Smooth muscle cell (in vitro differentiated cells): Measurements from ENCODE around the gene CDKL1. TPM values are rescaled to one million over a fixed set of nuclear protein-coding genes. Genes with fewer than 3 reads are reported as not detected.
"Not testable (repeated sequence)": the region's sequence is repeated elsewhere in the genome, so short reads cannot be mapped to it uniquely, and the experiment has no call there.

Experiments
- DNase-seq: peaks from one replicate; lab custom pipeline; 2025; ENCODE audit not compliant: unreplicated experiment; lab: John Stamatoyannopoulos, UW
- H2AFZ ChIP-seq: fragments of 200-600 bp; sonication (generic); 2 replicates; pipeline ENCODE4 v1.6.0; 2016; ENCODE audit warnings: antibody characterized with exemption, low read depth, mild to moderate bottlenecking
- H3F3A ChIP-seq: fragments of 200-600 bp; sonication (generic); 2 replicates; pipeline ENCODE4 v1.6.0; 2017; ENCODE audit warnings: antibody characterized with exemption, low read depth
- H3K27ac ChIP-seq: fragments of 200-600 bp; sonication (generic); 2 replicates; pipeline ENCODE4 v1.5.1; 2016; ENCODE audit warnings: low read depth, mild to moderate bottlenecking
- H3K27me3 ChIP-seq: fragments of 200-600 bp; sonication (generic); 2 replicates; pipeline ENCODE4 v1.6.1; 2016; ENCODE audit warnings: low read depth, mild to moderate bottlenecking
- H3K36me3 ChIP-seq: fragments of 200-600 bp; sonication (generic); 2 replicates; pipeline ENCODE4 v1.5.1; 2016; ENCODE audit warnings: low read depth
- H3K4me1 ChIP-seq: fragments of 200-600 bp; sonication (generic); 2 replicates; pipeline ENCODE4 v1.5.1; 2016; ENCODE audit warnings: low read depth
- H3K4me2 ChIP-seq: fragments of 200-600 bp; sonication (generic); 2 replicates; pipeline ENCODE4 v1.6.0; 2016; ENCODE audit warnings: mild to moderate bottlenecking
- H3K4me3 ChIP-seq: fragments of 200-600 bp; sonication (generic); 2 replicates; pipeline ENCODE4 v1.5.1; 2016; ENCODE audit warnings: mild to moderate bottlenecking
- H3K79me2 ChIP-seq: fragments of 200-600 bp; sonication (generic); 2 replicates; pipeline ENCODE4 v1.6.0; 2016; ENCODE audit warnings: low read depth, mild to moderate bottlenecking
- H3K9ac ChIP-seq: fragments of 200-600 bp; sonication (generic); 2 replicates; pipeline ENCODE4 v1.6.0; 2016; ENCODE audit warnings: low read depth
- H3K9me3 ChIP-seq: fragments of 200-600 bp; sonication (generic); replicated peaks from 2 replicates; pipeline ENCODE4 v1.5.1; 2016; ENCODE audit warnings: low read depth
- H4K20me1 ChIP-seq: fragments of 200-600 bp; sonication (generic); 2 replicates; pipeline ENCODE4 v1.6.0; 2016; ENCODE audit warnings: low read depth
- WGBS: methylation state at CpG from one replicate; pipeline ENCODE4 v1.1.7; 2016; ENCODE audit warnings: low lambda C conversion rate; 5-methylcytosine and 5-hydroxymethylcytosine counted together
- polyA plus RNA-seq: library from polyadenylated mRNA; unstranded; fragments of >200 nt; fragmentation: Nextera tagmentation; extraction: Ambion mirVana; gene quantifications from 2 replicates; pipeline ENCODE4 v1.2.1, GENCODE V29; 2016
- total RNA-seq: library from RNA; depleted of rRNA; stranded (reverse); fragments of >200 nt; gene quantifications from 2 replicates; pipeline ENCODE4 v1.2.3, GENCODE V29; 2014
- TF ChIP-seq, protein P1 (sequence below): fragments of 200-600 bp; sonication (generic); IDR thresholded peaks from 2 replicates; pipeline ENCODE4 v1.5.1; 2017; ENCODE audit warnings: borderline replicate concordance, mild to moderate bottlenecking, antibody characterized with exemption; ENCODE audit not compliant: insufficient read depth, poor library complexity, severe bottlenecking

CDKL1 gene
- total and polyA plus RNA-seq, 2 experiments from 2014 or later: 1.6 to 4.9 TPM

DNA sequence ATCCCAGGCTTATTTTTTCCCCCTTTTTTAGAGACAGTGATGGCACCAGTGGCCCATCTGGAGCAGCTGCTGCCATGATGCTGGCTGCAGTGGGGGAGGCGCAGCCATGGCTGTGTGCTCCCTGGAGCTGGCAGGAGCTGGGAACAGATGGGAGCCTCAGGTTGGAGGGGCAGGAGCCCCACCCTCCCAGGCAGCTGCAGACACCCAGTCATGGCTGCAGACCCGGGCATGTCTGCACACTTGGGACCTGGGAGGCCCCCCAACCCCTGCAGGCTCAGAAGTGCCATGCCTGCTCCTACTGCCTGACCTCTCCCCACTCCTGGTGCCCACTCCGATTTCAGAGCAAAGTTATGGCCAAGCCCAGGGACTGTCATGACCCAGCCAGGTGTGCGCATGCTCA is 25.1 kb downstream of the CDKL1 start:
- no peaks in the 10 kb centered on the region for H3K4me1 ChIP-seq
- WGBS: 98% methylated on average over 4 of the region's 4 CpGs
- TF ChIP-seq, protein P1, sequence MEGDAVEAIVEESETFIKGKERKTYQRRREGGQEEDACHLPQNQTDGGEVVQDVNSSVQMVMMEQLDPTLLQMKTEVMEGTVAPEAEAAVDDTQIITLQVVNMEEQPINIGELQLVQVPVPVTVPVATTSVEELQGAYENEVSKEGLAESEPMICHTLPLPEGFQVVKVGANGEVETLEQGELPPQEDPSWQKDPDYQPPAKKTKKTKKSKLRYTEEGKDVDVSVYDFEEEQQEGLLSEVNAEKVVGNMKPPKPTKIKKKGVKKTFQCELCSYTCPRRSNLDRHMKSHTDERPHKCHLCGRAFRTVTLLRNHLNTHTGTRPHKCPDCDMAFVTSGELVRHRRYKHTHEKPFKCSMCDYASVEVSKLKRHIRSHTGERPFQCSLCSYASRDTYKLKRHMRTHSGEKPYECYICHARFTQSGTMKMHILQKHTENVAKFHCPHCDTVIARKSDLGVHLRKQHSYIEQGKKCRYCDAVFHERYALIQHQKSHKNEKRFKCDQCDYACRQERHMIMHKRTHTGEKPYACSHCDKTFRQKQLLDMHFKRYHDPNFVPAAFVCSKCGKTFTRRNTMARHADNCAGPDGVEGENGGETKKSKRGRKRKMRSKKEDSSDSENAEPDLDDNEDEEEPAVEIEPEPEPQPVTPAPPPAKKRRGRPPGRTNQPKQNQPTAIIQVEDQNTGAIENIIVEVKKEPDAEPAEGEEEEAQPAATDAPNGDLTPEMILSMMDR: no peak

DNA sequence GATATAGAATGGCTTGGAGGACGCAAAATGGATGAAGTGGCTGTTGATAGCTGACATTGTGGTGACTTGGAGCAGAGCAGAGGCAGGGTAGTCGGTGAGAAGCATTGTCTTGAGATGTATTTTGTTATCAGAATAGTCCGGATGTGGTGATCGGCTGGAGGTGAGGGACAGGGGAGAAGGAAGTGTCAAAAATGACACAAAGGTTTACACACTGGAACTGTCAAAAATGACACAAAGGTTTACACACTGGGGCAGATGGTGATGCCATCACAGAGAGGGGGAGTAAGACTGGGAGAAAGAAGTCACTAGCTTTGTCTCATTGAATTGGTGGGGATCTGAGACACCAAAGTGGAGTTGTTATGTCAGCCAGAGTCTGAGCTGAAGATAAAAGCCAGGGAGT is 30.1 kb downstream of the CDKL1 start:
- Histone ChIP-seq H3K9me3 (no peaks in the 10 kb centered on the region), H3K36me3 (no peaks in the 10 kb centered on the region), H3K27me3 (no peaks in the 10 kb centered on the region), H3K4me1 (no peaks in the 10 kb centered on the region), H3K4me3 (no peak overlapping the region), H3K27ac (no peak overlapping the region), H3K79me2 (no peaks in the 10 kb centered on the region), H3K4me2 (no peak overlapping the region), H2AFZ (no peak overlapping the region), H4K20me1 (no peaks in the 10 kb centered on the region), H3K9ac (no peak overlapping the region), H3F3A (no peaks in the 10 kb centered on the region)
- TF ChIP-seq, protein P1: no peak
- DNase-seq: no peak
- WGBS: 91% methylated on average over 4 of the region's 4 CpGs

More for the DNA sequence above, 25.1 kb downstream of the CDKL1 start:
- Histone ChIP-seq H3K36me3 (no peaks in the 10 kb centered on the region), H3K9me3 (no peaks in the 10 kb centered on the region), H3K4me2 (no peak overlapping the region), H2AFZ (no peak overlapping the region), H3K27ac (no peak overlapping the region), H3K79me2 (no peaks in the 10 kb centered on the region), H3F3A (no peaks in the 10 kb centered on the region), H3K27me3 (no peaks in the 10 kb centered on the region), H3K4me3 (no peak overlapping the region), H3K9ac (no peak overlapping the region), H4K20me1 (no peaks in the 10 kb centered on the region)
- no peak for DNase-seq

DNA sequence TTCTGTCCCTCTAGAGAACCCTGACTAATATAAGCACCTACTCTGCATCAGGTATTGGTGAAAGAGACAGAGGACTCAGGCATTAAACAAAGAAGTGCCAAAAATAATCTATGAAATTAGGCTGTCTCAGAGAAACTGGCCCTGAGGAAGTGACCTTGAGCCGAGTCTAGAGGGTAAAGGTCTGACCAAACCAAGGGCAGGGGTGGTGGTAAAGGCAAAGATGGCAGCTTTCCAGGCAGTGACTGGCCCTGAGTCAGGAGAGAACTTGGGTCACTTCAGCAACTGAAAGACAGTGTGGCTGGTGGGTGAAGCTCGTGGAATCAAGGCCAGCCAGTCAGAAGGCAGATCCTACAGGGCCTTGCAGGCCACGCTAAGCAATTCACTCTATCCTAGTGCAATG is 30.6 kb downstream of the CDKL1 start:
- no peak overlapping the region for H3K4me3 ChIP-seq
- H3K4me1 ChIP-seq: no peaks in the 10 kb centered on the region
- H3K36me3 ChIP-seq: no peaks in the 10 kb centered on the region
- H3K9me3 ChIP-seq: no peaks in the 10 kb centered on the region
- H3K4me2 ChIP-seq: no peak overlapping the region
- WGBS: 100% methylated on average over 3 of the region's 3 CpGs
- H3F3A ChIP-seq: no peaks in the 10 kb centered on the region
- DNase-seq: no peak
- no peaks in the 10 kb centered on the region for H3K79me2 ChIP-seq
- H3K9ac ChIP-seq: no peak overlapping the region
- TF ChIP-seq, protein P1: no peak
- H4K20me1 ChIP-seq: no peaks in the 10 kb centered on the region
- no peak overlapping the region for H3K27ac ChIP-seq
- no peak overlapping the region for H2AFZ ChIP-seq
- no peaks in the 10 kb centered on the region for H3K27me3 ChIP-seq

DNA sequence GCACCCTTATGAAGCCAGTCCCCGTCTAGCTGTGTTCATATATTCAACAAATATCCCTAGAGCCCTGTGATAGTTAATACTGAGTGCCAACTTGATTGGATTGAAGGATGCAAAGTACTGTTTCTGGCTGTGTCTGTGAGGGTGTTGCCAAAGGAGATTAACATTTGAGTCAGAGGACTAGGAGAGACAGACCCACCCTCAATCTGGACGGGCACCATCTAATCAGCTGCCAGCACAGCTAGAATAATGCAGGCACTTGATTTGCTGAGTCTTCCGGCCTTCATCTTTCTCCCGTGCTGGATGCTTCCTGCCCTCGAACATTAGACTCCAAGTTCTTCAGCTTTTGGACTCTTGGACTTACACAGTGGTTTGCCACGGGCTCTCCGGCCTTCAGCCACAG is 31.1 kb downstream of the CDKL1 start:
- WGBS: 88% methylated on average over 7 of the region's 7 CpGs
- H3K4me2 ChIP-seq, H3K27ac ChIP-seq, H3K9me3 ChIP-seq, H3K36me3 ChIP-seq, H4K20me1 ChIP-seq, DNase-seq, H3K9ac ChIP-seq, H3K79me2 ChIP-seq, H2AFZ ChIP-seq, H3K27me3 ChIP-seq, H3F3A ChIP-seq, H3K4me1 ChIP-seq, H3K4me3 ChIP-seq: not testable (repeated sequence)
